BLaER1 treated with 17β-estradiol and CSF1 and Interleukin-3, amounts not matched to agents 10 nM and 100 nM (cell line): ENCODE data around the gene CHAD.

Experiments used
- H3K27ac ChIP-seq, 11 experiments: shearing (Covaris generic); formaldehyde crosslinking; 2 replicates each; pipeline ENCODE4 v1.8.1; 2022
- H3K27me3 ChIP-seq, 11 experiments: shearing (Covaris generic); formaldehyde crosslinking; 2 replicates each; pipeline ENCODE4 v1.8.1; 2022
- H3K36me3 ChIP-seq, 11 experiments: shearing (Covaris generic); formaldehyde crosslinking; 2 replicates each; pipeline ENCODE4 v1.8.1; 2022
- H3K4me1 ChIP-seq, 10 experiments: shearing (Covaris generic); formaldehyde crosslinking; 2 replicates each; pipeline ENCODE4 v1.8.1; 2022
- H3K4me2 ChIP-seq, 11 experiments: shearing (Covaris generic); formaldehyde crosslinking; 2 replicates each; pipeline ENCODE4 v1.8.1; 2022
- H3K4me3 ChIP-seq, 10 experiments: shearing (Covaris generic); formaldehyde crosslinking; 2 replicates each; pipeline ENCODE4 v1.8.1; 2022
- H3K9ac ChIP-seq, 11 experiments: shearing (Covaris generic); formaldehyde crosslinking; 2 replicates each; pipeline ENCODE4 v1.8.1; 2022
- H3K9me3 ChIP-seq, 11 experiments: shearing (Covaris generic); formaldehyde crosslinking; replicated peaks in 1 of 11; 2 replicates each; pipeline ENCODE4 v1.8.1; 2022
- H4K20me1 ChIP-seq, 11 experiments: shearing (Covaris generic); formaldehyde crosslinking; 2 replicates each; pipeline ENCODE4 v1.8.1; 2022
- Cebpa-rat ChIP-seq, 11 experiments: shearing (Covaris generic); IDR thresholded peaks; 2 replicates each; pipeline ENCODE4 v1.8.1; 2022

The CHAD gene

DNA sequence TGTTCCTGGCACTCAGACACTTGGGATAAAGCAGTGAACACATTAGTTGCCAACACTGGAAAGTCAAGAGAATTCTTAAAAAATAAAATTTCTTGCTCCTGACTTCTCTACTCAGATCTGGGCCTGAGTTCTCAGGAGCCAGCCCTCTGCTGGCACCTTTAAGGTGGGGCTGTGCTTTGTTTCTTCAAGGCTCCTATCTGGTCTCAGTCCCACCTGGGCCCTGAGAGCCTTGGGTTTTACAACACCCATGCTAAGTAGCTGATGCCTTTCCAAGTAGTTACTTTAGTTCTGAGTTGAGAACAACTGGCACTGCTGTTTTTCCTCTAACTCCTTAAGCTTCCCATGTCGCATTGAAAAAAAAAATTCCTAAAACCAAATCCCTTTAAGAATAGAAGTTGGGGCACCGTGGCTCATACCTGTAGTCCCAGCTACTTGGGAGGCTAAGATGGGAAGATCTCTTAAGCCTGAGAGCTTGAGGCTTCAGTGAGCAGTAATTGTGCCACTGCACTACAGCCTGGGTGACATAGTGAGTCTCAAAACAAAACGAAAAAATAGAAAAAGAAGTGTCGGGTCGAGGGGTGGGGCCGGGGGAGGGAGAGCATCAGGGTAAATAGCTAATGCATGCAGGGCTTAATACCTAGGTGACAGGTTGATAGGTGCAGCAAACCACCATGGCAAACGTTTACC, 16.6 kb downstream of the CHAD start:
- peak overlapping the region; percentile 56 to 97 (median 88) for H3K4me2 ChIP-seq
- peaks cover 26 to 55% (median 46%) of the 10 kb centered on the region in 10 experiments for H3K4me1 ChIP-seq
- peak overlapping the region in 10 of 11 experiments; percentile 43 to 87 (median 82); a peak in 19 of 22 replicates for H3K27ac ChIP-seq
- H4K20me1 ChIP-seq, result peaks cover 0 to 33% (median 0%) of the 10 kb centered on the region in 11 experiments; a peak in 2 of 22 replicates
- peaks cover 0 to 24% (median 0%) of the 10 kb centered on the region in 11 experiments; a peak in 3 of 22 replicates for H3K36me3 ChIP-seq
- H3K27me3 ChIP-seq, result no peaks in the 10 kb centered on the region
- H3K4me3 ChIP-seq, result peak overlapping the region in 5 of 10 experiments; percentile 10 to 37 (median 32); a peak in 7 of 20 replicates
- TF ChIP-seq Cebpa-rat (IDR thresholded peaks at IDR 0.05), result no peak
- peak overlapping the region in 9 of 11 experiments; percentile 12 to 72 (median 65); a peak in 16 of 22 replicates for H3K9ac ChIP-seq
- no peaks in the 10 kb centered on the region for H3K9me3 ChIP-seq

- H3K4me2 ChIP-seq, result no peak overlapping the region
- H3K4me1 ChIP-seq, result peaks cover 19 to 32% (median 28%) of the 10 kb centered on the region in 10 experiments
- TF ChIP-seq Cebpa-rat (IDR thresholded peaks at IDR 0.05), result no peak
- H3K4me3 ChIP-seq, result no peak overlapping the region
- H3K27ac ChIP-seq, result no peak overlapping the region
- no peak overlapping the region for H3K9ac ChIP-seq
- peaks cover 0 to 13% (median 0%) of the 10 kb centered on the region in 11 experiments; a peak in 2 of 22 replicates for H3K36me3 ChIP-seq
- H4K20me1 ChIP-seq, result peaks cover 0 to 42% (median 0%) of the 10 kb centered on the region in 11 experiments; a peak in 2 of 22 replicates
- H3K27me3 ChIP-seq, result no peaks in the 10 kb centered on the region
- no peaks in the 10 kb centered on the region for H3K9me3 ChIP-seq
Measured at GRCh38 chr17:50448643-50449042, 20.0 kb downstream of the CHAD start.

DNA sequence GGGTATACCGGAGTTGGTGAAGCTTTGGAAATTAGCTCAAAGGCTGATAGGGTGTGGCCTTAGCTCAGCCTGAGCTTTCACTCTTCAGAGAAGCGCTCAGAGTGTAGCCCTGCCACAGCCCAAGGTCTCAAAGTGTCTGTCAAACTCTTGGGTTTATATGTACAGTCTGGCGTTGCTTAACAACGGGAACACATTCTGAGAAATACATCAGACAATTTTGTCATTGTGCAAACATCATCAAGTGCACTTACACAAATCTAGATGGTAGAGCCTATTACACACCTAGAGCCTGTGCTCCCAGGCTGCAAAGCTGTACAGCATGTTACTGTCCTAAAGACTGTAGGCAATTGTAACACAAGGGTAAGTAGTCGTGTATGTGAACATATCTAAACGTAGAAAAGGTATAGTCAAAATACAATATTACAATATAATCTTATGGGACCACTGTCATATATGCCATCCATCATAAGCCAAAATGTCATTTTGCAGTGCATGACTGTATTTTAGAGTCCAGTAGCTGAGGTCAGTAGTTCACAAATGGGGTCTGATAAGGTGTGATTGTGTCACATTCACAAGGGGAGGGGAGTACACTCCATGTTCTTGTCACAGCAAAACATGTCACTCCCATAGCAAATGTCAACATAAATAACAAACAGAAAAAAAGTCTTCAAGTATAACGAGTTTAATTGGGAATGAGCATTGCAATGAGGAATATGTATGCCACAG, 20.6 kb downstream of the CHAD start:
- TF ChIP-seq Cebpa-rat (IDR thresholded peaks at IDR 0.05), result no peak
- peaks cover 0 to 13% (median 0%) of the 10 kb centered on the region in 11 experiments; a peak in 2 of 22 replicates for H3K36me3 ChIP-seq
- H3K4me2 ChIP-seq, result no peak overlapping the region
- H3K9me3 ChIP-seq, result no peaks in the 10 kb centered on the region
- no peak overlapping the region for H3K9ac ChIP-seq
- H3K27ac ChIP-seq, result no peak overlapping the region
- H3K4me3 ChIP-seq, result no peak overlapping the region
- peaks cover 13 to 26% (median 22%) of the 10 kb centered on the region in 10 experiments for H3K4me1 ChIP-seq
- peaks cover 0 to 45% (median 0%) of the 10 kb centered on the region in 11 experiments; a peak in 2 of 22 replicates for H4K20me1 ChIP-seq
- H3K27me3 ChIP-seq, result no peaks in the 10 kb centered on the region

- no peak for TF ChIP-seq Cebpa-rat (IDR thresholded peaks at IDR 0.05)
- Histone ChIP-seq H3K9ac (no peak overlapping the region), H3K27me3 (no peaks in the 10 kb centered on the region), H3K4me2 (no peak overlapping the region), H3K4me3 (no peak overlapping the region), H3K36me3 (peaks cover 0 to 19% (median 0%) of the 10 kb centered on the region in 11 experiments; a peak in 4 of 22 replicates), H4K20me1 (peaks cover 0 to 51% (median 0%) of the 10 kb centered on the region in 11 experiments; a peak in 2 of 22 replicates), H3K9me3 (no peaks in the 10 kb centered on the region), H3K4me1 (peaks cover 0 to 4% (median under 1%) of the 10 kb centered on the region in 10 experiments; a peak in 10 of 20 replicates), H3K27ac (no peak overlapping the region)
Measured at GRCh38 chr17:50445730-50446325, 22.9 kb downstream of the CHAD start.

GRCh38 chr17:50444841-50445715, 23.6 kb downstream of the CHAD start:
- peaks cover 0 to 26% (median 0%) of the 10 kb centered on the region in 11 experiments; a peak in 6 of 22 replicates for H3K36me3 ChIP-seq
- H3K4me1 ChIP-seq, result no peaks in the 10 kb centered on the region
- TF ChIP-seq Cebpa-rat (IDR thresholded peaks at IDR 0.05), result no peak
- H4K20me1 ChIP-seq, result peaks cover 0 to 59% (median 0%) of the 10 kb centered on the region in 11 experiments; a peak in 3 of 22 replicates
- no peak overlapping the region for H3K4me2 ChIP-seq
- no peaks in the 10 kb centered on the region for H3K27me3 ChIP-seq
- H3K9ac ChIP-seq, result no peak overlapping the region
- no peak overlapping the region for H3K4me3 ChIP-seq
- no peaks in the 10 kb centered on the region for H3K9me3 ChIP-seq
- no peak overlapping the region for H3K27ac ChIP-seq

DNA sequence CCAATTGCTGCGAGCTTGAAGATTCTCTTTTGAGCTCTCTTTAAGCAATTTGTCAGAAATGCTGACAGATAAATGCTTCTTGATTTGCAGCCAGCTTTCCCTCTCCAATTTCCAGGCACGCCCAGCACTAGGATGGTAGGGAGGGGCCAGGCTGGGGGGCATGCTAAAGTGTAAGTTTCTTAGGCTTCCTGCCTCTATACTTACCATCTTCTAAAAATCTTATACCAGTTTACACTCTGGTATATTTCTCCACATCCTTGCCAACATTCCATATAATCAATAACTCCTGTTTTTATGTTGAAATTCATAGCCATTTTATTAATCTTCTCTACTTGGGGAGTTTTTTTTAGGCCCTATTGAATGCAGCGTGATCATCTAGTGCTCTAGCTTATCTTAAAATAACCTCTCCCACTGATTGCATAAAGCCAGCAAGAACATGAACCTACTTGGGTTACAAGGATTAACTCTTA, 25.1 kb downstream of the CHAD start:
- TF ChIP-seq Cebpa-rat (IDR thresholded peaks at IDR 0.05), result no peak
- H3K36me3 ChIP-seq, result peaks cover 0 to 42% (median 0%) of the 10 kb centered on the region in 11 experiments; a peak in 7 of 22 replicates
- H3K27me3 ChIP-seq, result no peaks in the 10 kb centered on the region
- H3K4me1 ChIP-seq, result no peaks in the 10 kb centered on the region
- H3K9ac ChIP-seq, result 0 out of 22 replicates have a peak overlapping the region, but pooled peaks of 1 of the 11 experiments have one; percentile 24
- no peak overlapping the region for H3K4me2 ChIP-seq
- peaks cover 0 to 70% (median 0%) of the 10 kb centered on the region in 11 experiments; a peak in 3 of 22 replicates for H4K20me1 ChIP-seq
- H3K27ac ChIP-seq, result no peak overlapping the region
- no peaks in the 10 kb centered on the region for H3K9me3 ChIP-seq
- H3K4me3 ChIP-seq, result no peak overlapping the region

DNA sequence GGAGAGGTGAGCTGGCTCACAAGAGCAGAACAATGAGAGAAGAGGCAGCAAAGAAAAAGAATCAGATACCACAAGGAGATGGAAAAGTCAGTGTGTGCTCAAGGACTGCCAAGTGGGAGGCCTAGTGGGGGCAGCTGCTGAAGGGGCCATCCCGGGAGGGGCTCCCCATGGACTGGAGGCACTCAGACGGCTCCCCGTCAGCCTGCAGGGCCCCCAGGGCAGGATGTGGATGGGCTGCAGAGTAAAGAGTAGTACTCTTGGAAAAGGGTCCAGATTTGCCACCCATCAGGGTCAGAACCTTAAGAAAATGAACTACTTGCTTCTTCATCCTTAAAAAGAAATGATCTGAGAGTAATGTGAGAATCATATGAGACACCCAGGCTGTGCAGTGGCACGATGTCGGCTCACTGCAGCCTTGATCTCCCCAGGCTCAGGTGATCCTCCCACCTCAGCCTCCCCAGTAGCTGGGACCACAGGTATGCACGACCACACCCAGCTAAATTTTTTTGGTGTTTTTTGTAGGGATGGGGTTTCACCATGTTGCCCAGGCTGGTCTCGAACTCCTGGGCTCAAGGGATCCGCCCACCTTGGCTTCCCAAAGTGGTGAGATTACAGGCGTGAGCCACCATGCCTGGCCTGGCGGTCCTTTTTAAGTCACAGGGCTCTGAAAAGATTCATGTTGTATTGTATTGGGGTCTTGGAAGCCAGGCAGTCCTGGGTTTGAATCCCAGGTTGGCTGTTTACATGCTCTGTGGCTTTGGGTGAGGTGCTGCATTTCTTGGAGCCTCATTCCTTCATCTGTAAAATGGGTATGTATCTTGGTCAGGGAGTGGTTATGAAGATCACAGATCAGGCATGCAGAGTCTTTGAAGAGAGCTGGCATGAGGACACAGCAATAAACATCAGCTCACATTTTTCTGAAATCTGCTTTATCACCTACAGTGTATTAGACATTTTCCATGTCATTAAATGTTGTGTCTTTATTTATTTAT, 27.5 kb downstream of the CHAD start:
- no peak overlapping the region for H3K4me2 ChIP-seq
- H3K27ac ChIP-seq, result no peak overlapping the region
- no peaks in the 10 kb centered on the region for H3K9me3 ChIP-seq
- H3K9ac ChIP-seq, result no peak overlapping the region
- H3K36me3 ChIP-seq, result peaks cover 0 to 56% (median 8%) of the 10 kb centered on the region in 11 experiments; a peak in 12 of 22 replicates
- H3K27me3 ChIP-seq, result no peaks in the 10 kb centered on the region
- peaks cover 0 to 77% (median 0%) of the 10 kb centered on the region in 11 experiments; a peak in 3 of 22 replicates for H4K20me1 ChIP-seq
- TF ChIP-seq Cebpa-rat (IDR thresholded peaks at IDR 0.05), result no peak
- no peaks in the 10 kb centered on the region for H3K4me1 ChIP-seq
- no peak overlapping the region for H3K4me3 ChIP-seq
